Measurements from ENCODE around the gene PLEKHH1.
A peak's percentile ranks its signal among the peaks of the same experiment; 100 is the strongest.

PLEKHH1 gene

GRCh38 chr14:67559639-67560038 is 26.5 kb downstream of the PLEKHH1 start:
- TF ChIP-seq CTCF (conservative IDR thresholded peaks at IDR 0.05; ENCODE audit: low read depth, low read length) = peak; percentile 3
- peak; percentile 11 for DNase-seq (ENCODE audit: low read depth)

DNA sequence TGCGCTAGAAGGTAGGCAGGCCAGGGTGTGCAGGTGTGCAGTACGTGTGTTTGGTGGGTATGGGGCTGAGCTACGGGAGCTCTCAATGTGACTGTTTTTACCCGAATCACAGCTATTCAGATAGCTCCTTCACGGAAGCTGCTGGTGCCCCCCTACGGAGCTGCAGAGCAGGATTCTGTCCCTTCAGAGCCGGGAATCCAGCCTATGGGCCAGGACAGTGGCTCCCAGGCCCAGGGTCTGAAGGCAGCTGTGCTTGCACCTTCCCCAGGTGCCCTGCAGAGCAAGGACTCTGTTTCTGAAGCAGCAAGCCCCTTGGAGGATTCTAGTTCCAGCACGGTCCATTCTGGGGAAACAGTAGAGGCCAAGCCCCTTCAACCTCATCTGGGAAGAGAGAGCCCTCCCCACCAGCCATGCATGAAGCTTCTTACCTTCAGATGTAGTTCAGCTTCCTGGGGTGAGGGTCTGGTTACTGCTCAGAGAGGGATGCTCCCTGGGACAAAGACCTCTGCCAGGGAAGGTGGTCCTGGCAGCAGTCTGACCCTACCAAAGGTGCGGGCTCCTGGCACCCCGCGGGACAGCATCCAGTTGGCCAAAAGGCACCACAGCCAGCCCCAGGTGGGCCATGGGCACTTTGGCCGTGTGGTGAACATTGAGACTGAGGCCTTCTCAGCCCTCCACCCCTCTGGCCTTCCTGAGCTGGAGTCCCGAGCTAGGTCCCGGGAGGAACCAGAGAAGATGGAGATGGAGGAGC is 29.1 kb downstream of the PLEKHH1 start:
- no peak for DNase-seq (ENCODE audit: low read depth)

More at GRCh38 chr14:67559639-67560038, 26.5 kb downstream of the PLEKHH1 start:
- H3K4me3 ChIP-seq (ENCODE audit: low read depth, low read length) = no peak overlapping the region

DNA sequence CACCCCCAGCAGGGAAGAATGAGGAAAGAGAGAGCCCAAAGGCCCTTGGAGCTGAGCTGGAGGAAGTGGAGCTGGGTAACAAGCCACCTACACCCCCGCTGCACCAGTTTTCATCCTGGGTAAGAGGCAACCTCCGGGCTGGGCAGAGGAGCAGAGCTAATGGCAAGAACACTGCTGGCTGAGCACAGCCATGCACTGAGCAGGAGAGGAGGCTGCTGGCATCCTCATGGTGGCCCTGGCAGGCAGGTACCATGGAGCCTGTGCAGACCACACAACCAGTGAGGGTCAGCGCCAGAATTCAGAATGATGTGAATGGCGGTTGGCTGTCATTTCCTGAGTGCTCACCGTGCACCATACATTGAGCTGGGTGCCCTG is 29.7 kb downstream of the PLEKHH1 start:
- no peak overlapping the region for H3K4me3 ChIP-seq (ENCODE audit: low read depth, low read length)
- no peak for DNase-seq (ENCODE audit: low read depth)
- no peak for TF ChIP-seq CTCF (conservative IDR thresholded peaks at IDR 0.05; ENCODE audit: low read depth, low read length)

More for the DNA sequence above, 29.1 kb downstream of the PLEKHH1 start:
- TF ChIP-seq CTCF (conservative IDR thresholded peaks at IDR 0.05; ENCODE audit: low read depth, low read length) = no peak
- H3K4me3 ChIP-seq (ENCODE audit: low read depth, low read length) = no peak overlapping the region

DNA sequence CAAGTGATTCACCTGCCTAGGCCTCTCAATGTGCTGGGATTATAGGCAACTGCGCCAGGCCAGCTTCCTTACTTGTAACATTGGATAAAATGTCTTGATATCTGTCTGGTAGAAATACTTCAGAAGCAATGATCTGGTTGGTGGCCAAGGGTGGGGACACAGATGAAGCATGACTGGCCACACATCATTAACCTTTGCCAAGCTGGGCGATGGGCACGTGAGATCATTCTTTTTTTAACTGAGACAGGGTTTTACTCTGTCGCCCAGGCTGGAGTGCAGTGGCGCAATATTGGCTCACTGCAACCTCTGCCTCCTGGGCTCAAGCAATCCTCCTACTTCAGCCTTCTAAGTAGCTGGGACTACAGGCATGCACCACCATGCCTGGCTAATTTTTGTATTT is 31.1 kb downstream of the PLEKHH1 start:
- H3K4me3 ChIP-seq (ENCODE audit: low read depth, low read length) = no peak overlapping the region
- no peak for DNase-seq (ENCODE audit: low read depth)
- no peak for TF ChIP-seq CTCF (conservative IDR thresholded peaks at IDR 0.05; ENCODE audit: low read depth, low read length)

DNA sequence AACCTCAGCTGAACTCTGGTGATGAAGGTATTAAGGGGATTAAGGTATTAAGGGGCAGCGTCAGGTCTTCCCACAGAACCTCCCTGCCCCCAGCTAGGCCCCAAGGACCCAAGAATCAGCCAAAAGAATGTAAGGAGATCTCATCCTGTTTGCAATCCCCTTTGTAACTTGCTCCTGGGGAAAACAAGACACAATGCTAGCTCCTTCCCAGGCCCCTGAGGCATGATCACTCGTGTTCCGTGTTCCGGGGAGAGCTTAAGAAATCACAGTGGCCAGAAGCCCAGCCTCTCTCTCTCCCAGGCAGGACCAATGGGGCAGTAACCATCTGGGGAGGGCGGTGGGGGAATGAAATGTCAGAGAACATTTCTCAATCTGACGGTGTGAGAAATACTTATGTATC is 33.8 kb downstream of the PLEKHH1 start:
- no peak for TF ChIP-seq CTCF (conservative IDR thresholded peaks at IDR 0.05; ENCODE audit: low read depth, low read length)
- no peak overlapping the region for H3K4me3 ChIP-seq (ENCODE audit: low read depth, low read length)
- peak; percentile 71 for DNase-seq (ENCODE audit: low read depth)

DNA sequence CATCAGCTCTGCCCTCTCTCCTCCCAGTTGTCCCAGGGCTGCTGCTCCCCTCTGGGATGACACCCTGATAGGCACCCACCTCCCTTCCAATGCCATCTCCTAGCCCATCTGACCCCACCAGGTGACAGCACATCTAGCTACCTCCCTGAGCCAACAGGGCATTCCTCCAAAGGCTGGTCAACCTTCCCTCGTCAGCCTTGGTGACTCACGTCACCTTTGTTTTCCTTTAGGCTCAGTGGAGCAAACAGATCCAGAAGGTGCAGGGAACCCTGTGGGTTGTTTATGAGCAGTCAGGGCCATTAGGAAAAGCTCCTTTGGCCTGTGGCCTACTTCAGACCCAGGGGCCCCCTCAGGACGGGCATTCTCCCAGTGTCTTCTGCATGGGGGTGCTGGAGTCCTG is 34.6 kb downstream of the PLEKHH1 start:
- TF ChIP-seq CTCF (conservative IDR thresholded peaks at IDR 0.05; ENCODE audit: low read depth, low read length) = no peak
- no peak for DNase-seq (ENCODE audit: low read depth)
- no peak overlapping the region for H3K4me3 ChIP-seq (ENCODE audit: low read depth, low read length)

DNA sequence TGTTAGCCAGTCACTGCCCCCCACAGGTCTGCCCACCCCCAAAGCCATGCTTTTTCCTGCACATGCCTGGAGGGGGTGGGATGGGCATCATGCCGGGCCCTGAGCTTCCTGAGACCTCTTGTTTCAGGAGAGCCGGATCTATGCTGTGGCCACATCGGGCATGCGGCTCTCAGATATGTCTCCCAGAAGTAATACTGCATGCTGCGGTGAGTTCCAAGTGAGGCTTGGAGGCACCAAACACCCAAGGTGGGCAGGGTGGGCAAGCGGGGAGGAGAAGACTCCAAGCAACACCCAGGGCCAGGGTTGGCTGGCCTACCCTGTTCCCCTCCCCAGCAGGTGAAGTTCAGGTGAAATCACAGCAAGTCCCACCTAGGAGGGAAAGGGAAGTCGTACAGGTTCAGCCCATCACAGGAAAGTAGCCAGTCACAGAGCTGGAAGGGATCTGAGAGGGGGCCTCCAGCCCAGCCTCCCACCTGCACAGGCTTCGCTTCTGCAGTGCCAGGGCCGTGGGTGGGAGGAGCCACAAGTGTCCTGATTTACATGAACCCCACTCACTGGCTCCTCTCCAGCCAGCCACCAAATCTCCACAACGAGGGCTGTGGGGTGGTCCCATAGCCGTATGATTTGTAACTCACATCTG is 36.0 kb downstream of the PLEKHH1 start:
- DNase-seq (ENCODE audit: low read depth) = no peak
- no peak overlapping the region for H3K4me3 ChIP-seq (ENCODE audit: low read depth, low read length)
- no peak for TF ChIP-seq CTCF (conservative IDR thresholded peaks at IDR 0.05; ENCODE audit: low read depth, low read length)

Measured in choroid plexus epithelial cell (primary cell).